Activated B cell treated with CpG ODN at 0.5 μM for 24 hours (primary cell): ENCODE results near the gene SLC6A6. TPM values are rescaled to one million over a fixed set of nuclear protein-coding genes. Genes with fewer than 3 reads are reported as not detected.
A peak's percentile ranks its signal among the peaks of the same experiment; 100 is the strongest.
"Not testable (repeated sequence)": the region's sequence is repeated elsewhere in the genome, so short reads cannot be mapped to it uniquely, and the experiment has no call there.

Source experiments
- ATAC-seq: fragments of 200-7000 bp; cut with Tn5 transposase; one replicate; pipeline ENCODE4 v1.10.0; 2021; ENCODE audit warnings: low read depth, mild to moderate bottlenecking, moderate library complexity
- CTCF ChIA-PET: fragments of 350-600 bp; sonication (Branson Sonifier 250); formaldehyde crosslinking; loops from one replicate; lab custom pipeline; 2021; ENCODE audit warnings: antibody characterized with exemption; lab: Charles Lee
- POLR2A ChIA-PET: fragments of 350-600 bp; sonication (Branson Sonifier 250); formaldehyde crosslinking; loops from one replicate; lab custom pipeline; 2021; ENCODE audit warnings: antibody characterized with exemption; lab: Charles Lee
- DNase-seq: peaks from one replicate; pipeline ENCODE4 v3.0.0; 2022
- H3K27ac Mint-ChIP-seq: one replicate; pipeline ENCODE4 v1.8.0; 2020; ENCODE audit warnings: mixed read lengths
- H3K27me3 Mint-ChIP-seq: one replicate; pipeline ENCODE4 v1.8.0; 2021; ENCODE audit warnings: mixed read lengths
- H3K36me3 Mint-ChIP-seq: one replicate; pipeline ENCODE4 v1.8.0; 2021; ENCODE audit warnings: low read depth, mixed read lengths
- H3K4me1 Mint-ChIP-seq: one replicate; pipeline ENCODE4 v1.8.0; 2021; ENCODE audit warnings: mixed read lengths
- H3K4me3 Mint-ChIP-seq: one replicate; pipeline ENCODE4 v1.8.0; 2020; ENCODE audit warnings: mild to moderate bottlenecking, mixed read lengths
- H3K9me3 Mint-ChIP-seq: one replicate; pipeline ENCODE4 v1.8.0; 2020; ENCODE audit warnings: mixed read lengths
- CTCF ChIP-seq: fragments of 200-600 bp; IDR thresholded peaks from one replicate; pipeline ENCODE4 v1.8.0; 2022; ENCODE audit warnings: antibody characterized with exemption, mild to moderate bottlenecking
- intact Hi-C: fragments of 100-400 bp; cut with micrococcal nuclease; formaldehyde crosslinking; loops from one replicate; pipeline ENCODE4 v1.15.1; 2024
- total RNA-seq: library from RNA; stranded (reverse); gene quantifications from 2 replicates; pipeline ENCODE4 v1.2.3, GENCODE V29; 2022

Gene SLC6A6
- total RNA-seq, 1 donor from 2014 or later = 67.3 TPM

DNA sequence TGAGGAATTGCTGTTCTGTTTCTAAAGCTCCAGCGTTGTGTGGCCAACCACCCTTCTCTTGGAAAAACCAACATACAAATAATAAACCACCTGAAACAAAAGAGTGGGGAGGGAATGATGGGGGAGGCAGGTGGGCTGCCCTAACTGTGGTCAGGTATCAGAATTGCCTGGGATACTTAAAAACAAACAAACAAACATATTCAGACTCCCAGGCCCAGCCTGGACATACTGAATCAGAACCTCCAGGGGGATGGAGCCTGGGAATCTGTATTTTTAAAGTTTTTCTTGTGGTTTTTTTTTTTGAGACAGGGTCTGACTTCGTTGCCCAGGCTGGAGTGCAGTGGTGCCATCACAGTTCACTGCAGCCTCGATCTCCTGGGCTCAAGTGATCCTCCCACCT lies 4.4 kb downstream of the SLC6A6 start:
- H3K36me3 Mint-ChIP-seq = peaks cover 47% of the 10 kb centered on the region
- no peak for DNase-seq
- no peaks in the 10 kb centered on the region for H3K9me3 Mint-ChIP-seq
- H3K4me3 Mint-ChIP-seq = peak overlapping the region; percentile 35
- H3K27ac Mint-ChIP-seq = peak overlapping the region; percentile 50
- intact Hi-C loops = no loop called here
- H3K27me3 Mint-ChIP-seq = no peaks in the 10 kb centered on the region
- POLR2A ChIA-PET = interaction anchor here (16.3 kb wide), 1 partner anchor 21 kb away, joined by 377 read pairs; no protein-coding TSS in a partner anchor
- peaks cover 73% of the 10 kb centered on the region for H3K4me1 Mint-ChIP-seq
- CTCF ChIA-PET = no interaction called here
- no peak for ATAC-seq
- no peak for TF ChIP-seq CTCF

- H3K27ac Mint-ChIP-seq = no peak overlapping the region
- no peak for TF ChIP-seq CTCF
- intact Hi-C loops = no loop called here
- ChIA-PET CTCF (no interaction called here), POLR2A (interaction anchor here (16.3 kb wide), 1 partner anchor 21 kb away, joined by 377 read pairs; no protein-coding TSS in a partner anchor)
- H3K9me3 Mint-ChIP-seq = no peaks in the 10 kb centered on the region
- DNase-seq (no peak), ATAC-seq (no peak)
- peaks cover 49% of the 10 kb centered on the region for H3K36me3 Mint-ChIP-seq
- H3K27me3 Mint-ChIP-seq = no peaks in the 10 kb centered on the region
- peak overlapping the region; percentile 35 for H3K4me3 Mint-ChIP-seq
- H3K4me1 Mint-ChIP-seq = peaks cover 70% of the 10 kb centered on the region
Measured at GRCh38 chr3:14407203-14407602, 4.8 kb downstream of the SLC6A6 start.

DNA sequence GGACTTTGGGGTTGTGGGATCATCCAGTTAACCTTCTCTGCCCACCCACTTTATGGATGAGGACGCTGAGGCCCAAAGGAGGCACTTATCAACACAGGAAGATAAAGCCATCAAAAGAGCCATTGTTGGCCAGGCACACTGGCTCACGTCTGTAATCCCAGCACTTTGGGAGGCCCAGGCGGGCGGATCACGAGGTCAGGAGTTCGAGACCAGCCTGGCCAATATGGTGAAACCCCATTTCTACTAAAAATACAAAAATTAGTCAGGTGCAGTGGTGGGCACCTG lies 7.3 kb downstream of the SLC6A6 start:
- intact Hi-C loops = not testable (repeated sequence)

GRCh38 chr3:14410106-14410502 lies 7.7 kb downstream of the SLC6A6 start:
- no peak for ATAC-seq
- ChIA-PET CTCF (no interaction called here), POLR2A (interaction anchor here (16.3 kb wide), 1 partner anchor 18 kb away, joined by 377 read pairs; no protein-coding TSS in a partner anchor)
- Mint-ChIP-seq H3K27me3 (no peaks in the 10 kb centered on the region), H3K9me3 (no peaks in the 10 kb centered on the region), H3K4me1 (peaks cover 70% of the 10 kb centered on the region), H3K36me3 (peaks cover 46% of the 10 kb centered on the region), H3K27ac (peak overlapping the region; percentile 41), H3K4me3 (no peak overlapping the region)
- intact Hi-C loops = no loop called here
- TF ChIP-seq CTCF = no peak
- no peak for DNase-seq

More for the DNA sequence above, 7.3 kb downstream of the SLC6A6 start:
- Mint-ChIP-seq H3K4me1 (peaks cover 71% of the 10 kb centered on the region), H3K36me3 (peaks cover 44% of the 10 kb centered on the region)
- H3K4me3 Mint-ChIP-seq, H3K27ac Mint-ChIP-seq, H3K9me3 Mint-ChIP-seq, H3K27me3 Mint-ChIP-seq, ATAC-seq, CTCF ChIA-PET, DNase-seq: not testable (repeated sequence)
- POLR2A ChIA-PET = interaction anchor here (16.3 kb wide), 1 partner anchor 18 kb away, joined by 377 read pairs; no protein-coding TSS in a partner anchor

GRCh38 chr3:14410503-14411165 lies 8.2 kb downstream of the SLC6A6 start:
- Mint-ChIP-seq H3K27me3 (no peaks in the 10 kb centered on the region), H3K4me3 (no peak overlapping the region), H3K9me3 (no peaks in the 10 kb centered on the region), H3K4me1 (peaks cover 67% of the 10 kb centered on the region), H3K36me3 (peaks cover 44% of the 10 kb centered on the region), H3K27ac (peak overlapping the region; percentile 41)
- DNase-seq = no peak
- intact Hi-C loops = no loop called here
- ChIA-PET POLR2A (interaction anchor here (16.3 kb wide), 1 partner anchor 17 kb away, joined by 377 read pairs; no protein-coding TSS in a partner anchor), CTCF (no interaction called here)
- peak; percentile 71 for ATAC-seq
- no peak for TF ChIP-seq CTCF
